HepG2 (cell line): ENCODE data around the gene TMEM200B. TPM values are rescaled to one million over a fixed set of nuclear protein-coding genes. Genes with fewer than 3 reads are reported as not detected.

ENCODE experiments used
- ATAC-seq: fragments of 200-7000 bp; cut with Tn5 transposase; 3 replicates; pipeline ENCODE4 v1.9.1; 2020; ENCODE audit warnings: mild to moderate bottlenecking, moderate library complexity
- BruUV-seq: library from RNA; stranded (reverse); fragments of 400-500 nt; replicated peaks from 2 replicates; lab custom pipeline; 2021; lab: Mats Ljungman, UMichigan
- CTCF ChIA-PET: fragments of 300-600 bp; formaldehyde crosslinking; extraction: SDS; loops from one replicate; lab custom pipeline; 2021; ENCODE audit warnings: low total read pairs, inconsistent platforms, low intra/inter-chr PET ratio; lab: Yijun Ruan, JAX
- POLR2A ChIA-PET: fragments of 350-600 bp; sonication (Branson Sonifier 250); formaldehyde crosslinking; loops from one replicate; lab custom pipeline; 2020; ENCODE audit warnings: antibody characterized with exemption, inconsistent platforms; lab: Yijun Ruan, JAX
- DNase-seq: peaks from one replicate; pipeline ENCODE4 v3.0.0-alpha.2; 2015; ENCODE audit warnings: low spot score
- FAIRE-seq: peaks from 3 replicates; lab custom pipeline; 2011; peaks lifted over from hg19 to GRCh38; lab: Jason Lieb, UNC
- H2AFZ ChIP-seq: one replicate; pipeline ENCODE4 v1.6.1; 2011; ENCODE audit warnings: low read length, inconsistent platforms
- H3K27ac ChIP-seq: fragments of 300-600 bp; 3 replicates; pipeline ENCODE4 v1.8.0; 2011; ENCODE audit warnings: mixed run types, mild to moderate bottlenecking, mixed read lengths, low read length, inconsistent platforms; ENCODE audit not compliant: insufficient read depth; ENCODE audit errors: extremely low read length
- H3K27me3 ChIP-seq, 2 experiments: fragments of 200-600 bp in 1 of 2; 2 replicates in 1 of 2; 3 replicates in 1 of 2; pipeline versions ENCODE4 v1.6.0 to v1.8.0; 2011; ENCODE audit warnings: low read length in 2 of 2, mild to moderate bottlenecking in 2 of 2, moderate library complexity in 2 of 2, inconsistent platforms in 1 of 2; ENCODE audit not compliant: insufficient read depth in 2 of 2, control insufficient read depth in 1 of 2
- H3K36me3 ChIP-seq, 2 experiments: fragments of 200-600 bp in 1 of 2; replicated peaks in 1 of 2; 2 replicates in 1 of 2; 3 replicates in 1 of 2; pipeline versions ENCODE4 v1.5.1 to v1.8.0; 2011; ENCODE audit warnings: low read length in 2 of 2, inconsistent platforms in 1 of 2; ENCODE audit not compliant: insufficient read depth in 2 of 2, control insufficient read depth in 1 of 2
- H3K4me1 ChIP-seq: 2 replicates; pipeline ENCODE4 v1.5.1; 2012; ENCODE audit warnings: low read length, inconsistent platforms; ENCODE audit not compliant: insufficient read depth
- H3K4me2 ChIP-seq: 2 replicates; pipeline ENCODE4 v1.6.0; 2011; ENCODE audit warnings: low read depth, low read length, inconsistent platforms
- H3K4me3 ChIP-seq, 3 experiments: fragments of 200-600 bp in 1 of 3; sonication (generic), shearing (Covaris generic) in 1 of 3; replicated peaks in 1 of 3; 2 replicates each; pipeline ENCODE4 v1.5.1; 2011 to 2016; ENCODE audit warnings: low read length in 3 of 3, inconsistent platforms in 2 of 3, low read depth in 2 of 3, mild to moderate bottlenecking in 2 of 3, control low read depth in 1 of 3, mixed read lengths in 1 of 3; ENCODE audit not compliant: insufficient read depth in 1 of 3
- H3K79me2 ChIP-seq: one replicate; pipeline ENCODE4 v1.6.1; 2011; ENCODE audit warnings: low read length, inconsistent platforms; ENCODE audit not compliant: insufficient read depth
- H3K9ac ChIP-seq: 2 replicates; pipeline ENCODE4 v1.6.0; 2011; ENCODE audit warnings: mild to moderate bottlenecking, low read depth, low read length, inconsistent platforms; ENCODE audit not compliant: insufficient read depth
- H3K9me3 ChIP-seq: 2 replicates; pipeline ENCODE4 v1.5.1; 2012; ENCODE audit warnings: mild to moderate bottlenecking, low read length
- H4K20me1 ChIP-seq: 2 replicates; pipeline ENCODE4 v1.6.0; 2011; ENCODE audit warnings: inconsistent platforms, mild to moderate bottlenecking, low read length, moderate library complexity; ENCODE audit not compliant: insufficient read depth
- CTCF ChIP-seq: sonication (generic); formaldehyde crosslinking; IDR thresholded peaks from 2 replicates; pipeline ENCODE4 v1.5.0; 2020; ENCODE audit warnings: mild to moderate bottlenecking, missing genetic modification reagents, moderate library complexity
- FOXA3 ChIP-seq: IDR thresholded peaks from 2 replicates; pipeline ENCODE4 v1.6.1; 2016; ENCODE audit warnings: missing genetic modification reagents, missing compliant biosample characterization
- GLI4 ChIP-seq: sonication (generic); formaldehyde crosslinking; IDR thresholded peaks from 2 replicates; pipeline ENCODE4 v1.5.1; 2020; ENCODE audit warnings: missing genetic modification reagents, mild to moderate bottlenecking, moderate library complexity, borderline replicate concordance
- HNF4A ChIP-seq: sonication (generic); formaldehyde crosslinking; IDR thresholded peaks from 2 replicates; pipeline ENCODE4 v1.4.0; 2020; ENCODE audit warnings: missing genetic modification reagents
- HOXD1 ChIP-seq: sonication (generic); formaldehyde crosslinking; IDR thresholded peaks from 2 replicates; pipeline ENCODE4 v1.5.0; 2020; ENCODE audit warnings: missing genetic modification reagents
- IRX3 ChIP-seq: sonication (generic); formaldehyde crosslinking; IDR thresholded peaks from 2 replicates; pipeline ENCODE4 v1.8.1; 2023; ENCODE audit warnings: mild to moderate bottlenecking, low read depth, missing genetic modification reagents, borderline replicate concordance
- MXD3 ChIP-seq: IDR thresholded peaks from 2 replicates; pipeline ENCODE4 v1.6.1; 2016; ENCODE audit warnings: mild to moderate bottlenecking, missing biosample characterization, missing genetic modification reagents
- NCOA2 ChIP-seq: sonication (generic); formaldehyde crosslinking; IDR thresholded peaks from 2 replicates; pipeline ENCODE4 v1.8.0; 2022; ENCODE audit warnings: inconsistent platforms
- NR2F6 ChIP-seq, 2 experiments: IDR thresholded peaks; 2 replicates each; pipeline ENCODE4 v1.6.1; 2016; ENCODE audit warnings: antibody characterized with exemption in 1 of 2, mild to moderate bottlenecking in 1 of 2
- PBX2 ChIP-seq: IDR thresholded peaks from 2 replicates; pipeline ENCODE4 v1.6.1; 2016; ENCODE audit warnings: control low read depth
- PPARG ChIP-seq: conservative IDR thresholded peaks from 2 replicates; pipeline ENCODE4 v1.6.1; 2016; ENCODE audit warnings: missing biosample characterization, missing genetic modification reagents
- RFX5 ChIP-seq: IDR thresholded peaks from 2 replicates; pipeline ENCODE4 v1.6.1; 2011; ENCODE audit warnings: low read depth, low read length, improper control_type of control experiment
- SAP130 ChIP-seq: IDR thresholded peaks from 2 replicates; pipeline ENCODE4 v1.6.1; 2016; ENCODE audit warnings: low read depth
- SP4 ChIP-seq: sonication (generic); formaldehyde crosslinking; IDR thresholded peaks from 2 replicates; pipeline ENCODE4 v1.8.1; 2023; ENCODE audit warnings: mild to moderate bottlenecking, missing genetic modification reagents
- SP5 ChIP-seq: IDR thresholded peaks from 2 replicates; pipeline ENCODE4 v1.6.1; 2016; ENCODE audit warnings: low read depth, borderline replicate concordance
- SPEN ChIP-seq: sonication (generic); formaldehyde crosslinking; IDR thresholded peaks from 2 replicates; pipeline ENCODE4 v1.5.1; 2020; ENCODE audit warnings: low read depth, mild to moderate bottlenecking, missing genetic modification reagents
- TCF7L2 ChIP-seq: IDR thresholded peaks from 2 replicates; pipeline ENCODE4 v1.6.1; 2011; ENCODE audit warnings: mild to moderate bottlenecking, low read depth, low read length, moderate library complexity
- YY1 ChIP-seq: IDR thresholded peaks from 2 replicates; pipeline ENCODE4 v1.6.1; 2011; ENCODE audit warnings: low read length, low read depth, moderate library complexity, mild to moderate bottlenecking; ENCODE audit not compliant: insufficient read depth, insufficient replicate concordance
- ZFP90 ChIP-seq: sonication (generic); formaldehyde crosslinking; IDR thresholded peaks from 2 replicates; pipeline ENCODE4 v1.8.0; 2022; ENCODE audit warnings: missing genetic modification reagents, mild to moderate bottlenecking, inconsistent platforms, borderline replicate concordance
- ZFX ChIP-seq: sonication (generic); formaldehyde crosslinking; IDR thresholded peaks from 2 replicates; pipeline ENCODE4 v1.4.0; 2020; ENCODE audit warnings: mild to moderate bottlenecking, low read depth, missing genetic modification reagents, moderate library complexity
- ZNF263 ChIP-seq: sonication (generic); formaldehyde crosslinking; IDR thresholded peaks from 2 replicates; pipeline ENCODE4 v1.4.0; 2020; ENCODE audit warnings: missing genetic modification reagents
- ZNF280B ChIP-seq: sonication (generic); formaldehyde crosslinking; IDR thresholded peaks from 2 replicates; pipeline ENCODE4 v1.5.0; 2020; ENCODE audit warnings: missing genetic modification reagents, mild to moderate bottlenecking, borderline replicate concordance
- WGBS: methylation state at CpG from one replicate; pipeline ENCODE4 v1.1.6; 2017; ENCODE audit warnings: low lambda C conversion rate; 5-methylcytosine and 5-hydroxymethylcytosine counted together
- in situ Hi-C: cut with HindIII; loops from 2 replicates; pipeline ENCODE4 v1.10.0; 2017; ENCODE audit warnings: low pct_unique_long_range_greater_than_20kb; ENCODE audit not compliant: extremely low pct_ligation_motif_present
- intact Hi-C: fragments of 100-400 bp; cut with micrococcal nuclease; formaldehyde crosslinking; loops from one replicate; pipeline ENCODE4 v1.10.0; 2022; ENCODE audit not compliant: unreplicated experiment
- polyA plus RNA-seq, 8 experiments: library from polyadenylated mRNA; depleted of rRNA in 3 of 8; stranded (reverse) in 7 of 8; unstranded in 1 of 8; fragments of >200 nt; fragmentation: Illumina TruSeq in 4 of 8; extraction: Trizol in 4 of 8; gene quantifications; 2 replicates each; pipeline versions ENCODE4 v1.2.1 to v1.2.3, GENCODE V29; 2011 to 2016; ENCODE audit warnings: low read depth in 4 of 8, missing spikeins in 1 of 8, mixed read lengths in 1 of 8; ENCODE audit not compliant: insufficient read depth in 1 of 8
- total RNA-seq, 5 experiments: library from RNA; depleted of rRNA; stranded (reverse); fragments of >200 nt; fragmentation: Illumina TruSeq; extraction: Trizol; gene quantifications; 2 replicates each; pipeline ENCODE4 v1.2.3, GENCODE V29; 2016; ENCODE audit warnings: low read depth in 1 of 5

TMEM200B gene
- total and polyA plus RNA-seq, 2 of the 13 experiments (the other 11 are each of a cell fraction or from before 2014, with no cell fraction given): 1.1 to 1.4 TPM

GRCh38 chr1:29117381-29117780, 6.3 kb downstream of the TMEM200B start:
- in situ Hi-C loops: no loop called here
- H2AFZ ChIP-seq: no peak overlapping the region
- DNase-seq (peak; percentile 35), ATAC-seq (peak; percentile 61), FAIRE-seq (peak; percentile 79)
- peaks cover 15 to 30% of the 10 kb centered on the region in 2 experiments for H3K36me3 ChIP-seq
- no peaks in the 10 kb centered on the region for H3K27me3 ChIP-seq
- no peak overlapping the region for H3K9ac ChIP-seq
- no peak overlapping the region for H3K4me2 ChIP-seq
- no peaks in the 10 kb centered on the region for H3K9me3 ChIP-seq
- no peaks in the 10 kb centered on the region for H3K79me2 ChIP-seq
- intact Hi-C loops: no loop called here
- H4K20me1 ChIP-seq: no peaks in the 10 kb centered on the region
- 62% methylated on average over 2 of the region's 2 CpGs for WGBS
- ChIA-PET POLR2A (interaction anchor here (1.3 kb wide), 1 partner anchor 64 kb away, joined by 3 read pairs; the partner anchor contains the start of gene SRSF4), CTCF (no interaction called here)
- peak overlapping the region; percentile 49 for H3K27ac ChIP-seq
- H3K4me3 ChIP-seq: no peak overlapping the region
- peaks cover 11% of the 10 kb centered on the region for H3K4me1 ChIP-seq
- BruUV-seq: no TSS peak
- TF ChIP-seq YY1 (no peak), PBX2 (CRISPR knock-in tag) (no peak), RFX5 (no peak), GLI4 (CRISPR knock-in tag) (no peak), ZNF280B (CRISPR knock-in tag) (no peak), MXD3 (CRISPR knock-in tag) (no peak), SAP130 (CRISPR knock-in tag) (peak; percentile 24; the same call in 1 of the 2 replicates), FOXA3 (CRISPR knock-in tag) (no peak), CTCF (CRISPR knock-in tag) (peak; percentile 64), PPARG (CRISPR knock-in tag) (peak; percentile 66), NR2F6 (IDR thresholded peaks at IDR 0.05) (peak; percentile 36; the same call in 1 of the 2 replicates), NR2F6 (CRISPR knock-in tag; IDR thresholded peaks at IDR 0.05) (peak; percentile 45; the same call in 1 of the 2 replicates), ZNF263 (CRISPR knock-in tag) (peak; percentile 56; the same call in 1 of the 2 replicates), TCF7L2 (no peak), NCOA2 (CRISPR knock-in tag) (no peak), SP4 (no peak), SP5 (CRISPR knock-in tag) (no peak), IRX3 (CRISPR knock-in tag) (no peak), ZFP90 (CRISPR knock-in tag) (no peak), HOXD1 (CRISPR knock-in tag) (0 out of 2 replicates have a peak, but pooled peaks have one; percentile 16), HNF4A (CRISPR knock-in tag) (peak; percentile 15; the same call in 1 of the 2 replicates), ZFX (CRISPR knock-in tag) (no peak), SPEN (CRISPR knock-in tag) (no peak)
